ENCODE data around the gene OR11G2. TPM values are rescaled to one million over a fixed set of nuclear protein-coding genes. Genes with fewer than 3 reads are reported as not detected.

The OR11G2 gene
- total and polyA plus RNA-seq, 2 of the 8 experiments (the other 6 are each of a cell fraction or from before 2014, with no cell fraction given) = not detected

DNA sequence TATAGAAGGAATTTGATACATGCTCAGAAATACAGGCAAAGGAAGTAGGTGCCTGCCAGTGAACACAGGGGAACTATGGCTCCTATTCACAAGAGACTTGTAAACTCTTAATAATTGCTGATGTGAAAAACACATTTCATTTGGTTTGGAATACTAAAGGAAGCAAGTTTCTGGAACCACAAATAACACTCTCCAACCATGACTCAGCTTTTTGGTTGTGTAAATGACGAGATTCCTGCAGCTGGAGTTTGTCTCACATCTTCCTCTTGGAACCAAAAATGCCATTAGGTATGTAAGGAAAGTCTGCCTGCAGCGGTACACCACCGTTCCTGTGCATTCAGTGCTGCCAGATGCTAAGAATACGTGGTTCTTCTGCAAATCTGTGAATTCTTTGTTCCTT lies 28.3 kb downstream of the OR11G2 start:
- ChIA-PET CTCF (ENCODE audit: partially characterized antibody) (no interaction called here), POLR2A (ENCODE audit: partially characterized antibody) (no interaction called here)
- H3K27me3 ChIP-seq (replicated peaks in 1 of 4; ENCODE audit: control insufficient read depth in 3 of 4, extremely low read depth in 1 of 4, insufficient read depth in 3 of 4, low read length in 3 of 4) = no peaks in the 10 kb centered on the region
- H3K23ac ChIP-seq (ENCODE audit: insufficient read length) = no peak overlapping the region
- no peak overlapping the region for H2BK5ac ChIP-seq (ENCODE audit: low read depth, low read length)
- no peaks in the 10 kb centered on the region for H3K4me1 ChIP-seq (replicated peaks in 1 of 4; ENCODE audit: control insufficient read depth in 3 of 4, insufficient read depth in 4 of 4, low read length in 3 of 4)
- no peak overlapping the region for H2AFZ ChIP-seq (ENCODE audit: low read length)
- no peak overlapping the region for H2BK20ac ChIP-seq (ENCODE audit: low read length)
- H3K36me3 ChIP-seq (ENCODE audit: control insufficient read depth in 2 of 4, insufficient read depth in 4 of 4, low read length in 3 of 4) = no peaks in the 10 kb centered on the region
- H3K23me2 ChIP-seq (ENCODE audit: low read depth, low read length) = no peaks in the 10 kb centered on the region
- peaks cover 43 to 66% of the 10 kb centered on the region in 2 experiments for H3K9me3 ChIP-seq (ENCODE audit: insufficient read depth in 2 of 2, low read depth in 1 of 2, low read length in 1 of 2)
- FAIRE-seq = no peak
- 57% methylated on average over 4 of the region's 4 CpGs; no CpG with 5 or more reads in 1 of the 2 experiments for WGBS, 2 experiments (ENCODE audit: extremely low coverage in 1 of 2, insufficient coverage in 1 of 2, insufficient read length in 1 of 2, insufficient replicate concordance in 2 of 2, low coverage in 1 of 2, low lambda C conversion rate in 2 of 2, missing lambda C conversion rate in 1 of 2)
- no peak overlapping the region for H2BK15ac ChIP-seq (ENCODE audit: low read length)
- no peak overlapping the region for H2AK5ac ChIP-seq (ENCODE audit: low read depth, low read length)
- H3K4me3 ChIP-seq (ENCODE audit: extremely low read depth in 1 of 4, insufficient read depth in 2 of 4, low read depth in 3 of 4, low read length in 4 of 4) = no peak overlapping the region
- no peak overlapping the region for H3K56ac ChIP-seq (replicated peaks; ENCODE audit: insufficient read length, low read depth, low read length)
- H4K91ac ChIP-seq (replicated peaks; ENCODE audit: insufficient read length, low read length) = no peak overlapping the region
- H2BK120ac ChIP-seq (replicated peaks; ENCODE audit: low read depth, low read length) = no peak overlapping the region
- no peaks in the 10 kb centered on the region for H4K20me1 ChIP-seq (replicated peaks in 1 of 2; ENCODE audit: control insufficient read depth in 1 of 2, insufficient read depth in 2 of 2, low read length in 2 of 2)
- H3K4me2 ChIP-seq (ENCODE audit: insufficient read depth in 1 of 2, low read depth in 2 of 2, low read length in 2 of 2) = no peak overlapping the region
- H3K79me1 ChIP-seq (ENCODE audit: low read depth, low read length) = no peaks in the 10 kb centered on the region
- H3K27ac ChIP-seq (ENCODE audit: low read depth, low read length) = no peak overlapping the region
- H4K5ac ChIP-seq (ENCODE audit: insufficient read length, low read depth, low read length) = no peak overlapping the region
- no peak overlapping the region for H3K4ac ChIP-seq (replicated peaks; ENCODE audit: insufficient read length, low read depth, low read length)
- no peak for DNase-seq (ENCODE audit: low read depth in 1 of 2, low spot score in 2 of 2)
- H3K9ac ChIP-seq (replicated peaks in 1 of 4; ENCODE audit: extremely low read depth in 1 of 4, low read depth in 3 of 4, low read length in 3 of 4) = no peak overlapping the region
- H2BK12ac ChIP-seq (ENCODE audit: low read depth, low read length) = no peak overlapping the region
- H3K79me2 ChIP-seq (ENCODE audit: control insufficient read depth in 1 of 2, insufficient read depth in 2 of 2, low read length in 2 of 2) = no peaks in the 10 kb centered on the region
- no peak overlapping the region for H4K8ac ChIP-seq (ENCODE audit: extremely low read depth, insufficient read depth, low read length)
- H3K14ac ChIP-seq (ENCODE audit: insufficient read length) = no peak overlapping the region
- no peak overlapping the region for H3K18ac ChIP-seq (ENCODE audit: extremely low read depth, low read length)
- TF ChIP-seq CREB1 (IDR thresholded peaks at IDR 0.05) (no peak), ATF3 (IDR thresholded peaks at IDR 0.05; ENCODE audit: insufficient read depth, low read depth, low read length) (no peak), RFX5 (IDR thresholded peaks at IDR 0.05; ENCODE audit: borderline replicate concordance, low read depth, low read length) (no peak), KDM4A (IDR thresholded peaks at IDR 0.05; ENCODE audit: low read depth, low read length, severe bottlenecking) (no peak), TAF7 (optimal IDR thresholded peaks at IDR 0.05; ENCODE audit: borderline replicate concordance, low read depth, low read length) (no peak), NANOG (IDR thresholded peaks at IDR 0.05; ENCODE audit: insufficient read depth, low read depth, low read length, poor library complexity, severe bottlenecking) (no peak), POLR2AphosphoS5 (IDR thresholded peaks at IDR 0.05; ENCODE audit: low read depth, low read length) (no peak), RXRA (IDR thresholded peaks at IDR 0.05; ENCODE audit: insufficient read depth, low read depth, low read length) (no peak), KDM1A (IDR thresholded peaks at IDR 0.05; ENCODE audit: borderline replicate concordance, low read length) (no peak), HDAC2 (IDR thresholded peaks at IDR 0.05; ENCODE audit: borderline replicate concordance in 1 of 2, low read depth in 2 of 2, low read length in 2 of 2) (no peak), PHF8 (conservative IDR thresholded peaks at IDR 0.05; ENCODE audit: low read depth, low read length) (no peak), NRF1 (IDR thresholded peaks at IDR 0.05; ENCODE audit: low read depth, low read length) (no peak), CHD2 (IDR thresholded peaks at IDR 0.05; ENCODE audit: low read length) (no peak), POLR2A (IDR thresholded peaks at IDR 0.05; ENCODE audit: control extremely low read depth in 1 of 2, low read depth in 2 of 2, low read length in 2 of 2) (no peak), FOSL1 (IDR thresholded peaks at IDR 0.05; ENCODE audit: insufficient read depth, low read depth, low read length) (no peak)
